Keratinocyte (primary cell): ENCODE results near the gene HIGD1C. TPM values are rescaled to one million over a fixed set of nuclear protein-coding genes. Genes with fewer than 3 reads are reported as not detected.

Experiments used
- DNase-seq: peaks from one replicate; pipeline ENCODE4 v3.0.0-alpha.2; 2011; ENCODE audit warnings: low read depth, missing footprints, low spot score
- FAIRE-seq: peaks from 2 replicates; lab custom pipeline; 2011; peaks lifted over from hg19 to GRCh38; lab: Jason Lieb, UNC
- H2AFZ ChIP-seq: 2 replicates; pipeline ENCODE4 v1.6.0; 2012; ENCODE audit warnings: low read length, control low read depth, inconsistent platforms; ENCODE audit not compliant: control insufficient read depth
- H3K27ac ChIP-seq: 2 replicates; pipeline ENCODE4 v1.5.1; 2011; ENCODE audit warnings: low read length; ENCODE audit not compliant: control insufficient read depth, insufficient read depth
- H3K27me3 ChIP-seq: 3 replicates; pipeline ENCODE4 v1.6.0; 2011; ENCODE audit warnings: low read length; ENCODE audit not compliant: control insufficient read depth, insufficient read depth; ENCODE audit errors: extremely low read depth
- H3K36me3 ChIP-seq, 2 experiments: 2 replicates in 1 of 2; 3 replicates in 1 of 2; pipeline ENCODE4 v1.5.1; 2011; ENCODE audit warnings: low read length in 2 of 2, mild to moderate bottlenecking in 1 of 2; ENCODE audit not compliant: control insufficient read depth in 2 of 2, insufficient read depth in 2 of 2; ENCODE audit errors: extremely low read depth in 1 of 2
- H3K4me1 ChIP-seq: 3 replicates; pipeline ENCODE4 v1.5.1; 2011; ENCODE audit warnings: low read length; ENCODE audit not compliant: control insufficient read depth, insufficient read depth; ENCODE audit errors: extremely low read depth
- H3K4me2 ChIP-seq: 3 replicates; pipeline ENCODE4 v1.6.0; 2011; ENCODE audit warnings: low read depth, low read length; ENCODE audit not compliant: control insufficient read depth, insufficient read depth; ENCODE audit errors: extremely low read depth
- H3K4me3 ChIP-seq, 3 experiments: fragments of 200-600 bp in 1 of 3; sonication (generic) in 1 of 3; 2 replicates in 2 of 3; 3 replicates in 1 of 3; pipeline ENCODE4 v1.5.1; 2011 to 2016; ENCODE audit warnings: low read length in 3 of 3, mild to moderate bottlenecking in 3 of 3, control low read depth in 2 of 3, inconsistent platforms in 1 of 3, low read depth in 1 of 3, mixed read lengths in 1 of 3, mixed run types in 1 of 3, moderate library complexity in 1 of 3; ENCODE audit not compliant: control insufficient read depth in 2 of 3, insufficient read depth in 2 of 3; ENCODE audit errors: extremely low read depth in 1 of 3
- H3K79me2 ChIP-seq: 2 replicates; pipeline ENCODE4 v1.6.0; 2012; ENCODE audit warnings: low read length; ENCODE audit not compliant: control insufficient read depth, insufficient read depth
- H3K9ac ChIP-seq: 3 replicates; pipeline ENCODE4 v1.6.0; 2011; ENCODE audit warnings: low read length; ENCODE audit not compliant: control insufficient read depth, insufficient read depth; ENCODE audit errors: extremely low read depth
- H3K9me1 ChIP-seq: 3 replicates; pipeline ENCODE4 v1.6.0; 2011; ENCODE audit warnings: low read length; ENCODE audit not compliant: control insufficient read depth, insufficient read depth; ENCODE audit errors: extremely low read depth
- H3K9me3 ChIP-seq: 2 replicates; pipeline ENCODE4 v1.5.1; 2012; ENCODE audit warnings: low read depth, low read length; ENCODE audit not compliant: control insufficient read depth
- H4K20me1 ChIP-seq: 3 replicates; pipeline ENCODE4 v1.6.0; 2011; ENCODE audit warnings: low read length; ENCODE audit not compliant: control insufficient read depth, insufficient read depth; ENCODE audit errors: extremely low read depth
- EZH2 ChIP-seq: IDR thresholded peaks from one replicate; pipeline ENCODE4 v1.6.1; 2012; ENCODE audit warnings: inconsistent platforms, mild to moderate bottlenecking, low read length, moderate library complexity
- dilution Hi-C: fragments of 300-500 bp; cut with MboI; formaldehyde crosslinking; loops from one replicate; pipeline ENCODE4 v1.7.0; 2020; ENCODE audit warnings: low sequenced_read_pairs; ENCODE audit not compliant: extremely low pct_ligation_motif_present
- polyA plus RNA-seq, 5 experiments: library from polyadenylated mRNA; depleted of rRNA in 3 of 5; stranded (reverse) in 3 of 5; stranded (forward) in 1 of 5; unstranded in 1 of 5; fragments of >200 nt; gene quantifications; 1 replicate in 1 of 5; 2 replicates in 3 of 5; 3 replicates in 1 of 5; pipeline versions ENCODE4 v1.2.1 to v1.2.3, GENCODE V29; 2011 to 2012; ENCODE audit warnings: missing spikeins in 2 of 5, low read depth in 1 of 5, low replicate concordance in 1 of 5
- TF ChIP-seq, protein P1 (sequence below), 3 experiments: IDR thresholded peaks in 1 of 3; conservative IDR thresholded peaks in 1 of 3; optimal IDR thresholded peaks in 1 of 3; 2 replicates in 2 of 3; 3 replicates in 1 of 3; pipeline versions ENCODE3 to v1.5.1; 2011; ENCODE audit warnings: low read length in 3 of 3, mild to moderate bottlenecking in 3 of 3, moderate library complexity in 2 of 3, control low read depth in 1 of 3, inconsistent platforms in 1 of 3; ENCODE audit not compliant: insufficient read depth in 2 of 3; ENCODE audit errors: extremely low read depth in 1 of 3

The HIGD1C gene
- polyA plus RNA-seq, 1 donor (not counting 4 experiments of a cell fraction or from before 2014, with no cell fraction given), result not detected

DNA sequence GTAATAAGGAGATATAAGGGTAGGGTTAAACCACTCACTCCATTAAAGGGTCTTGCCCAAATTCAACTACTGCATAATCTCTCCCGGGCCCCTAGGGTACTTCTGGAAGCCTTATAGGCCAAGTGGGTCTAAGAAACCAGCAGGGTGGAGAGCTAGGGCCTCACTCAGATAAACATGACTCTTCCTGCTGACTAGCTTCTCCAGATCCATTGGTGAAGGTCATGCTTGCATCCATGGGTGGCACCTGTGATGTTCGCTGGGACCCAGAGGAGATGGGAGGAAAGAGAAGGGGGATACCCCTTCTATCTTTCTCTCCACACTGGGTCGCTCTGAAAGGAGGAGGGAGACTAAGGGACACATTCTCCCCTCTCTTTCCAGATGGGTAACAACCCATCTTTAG is 36.1 kb upstream of the HIGD1C start:
- Histone ChIP-seq H3K9me1 (no peaks in the 10 kb centered on the region), H3K4me3 (no peak overlapping the region), H3K36me3 (no peaks in the 10 kb centered on the region), H3K79me2 (no peaks in the 10 kb centered on the region), H3K27me3 (no peaks in the 10 kb centered on the region), H3K9ac (no peak overlapping the region), H3K4me1 (no peaks in the 10 kb centered on the region), H4K20me1 (no peaks in the 10 kb centered on the region), H3K27ac (no peak overlapping the region), H2AFZ (no peak overlapping the region), H3K4me2 (no peak overlapping the region), H3K9me3 (peaks cover 5% of the 10 kb centered on the region)
- TF ChIP-seq EZH2, result no peak
- TF ChIP-seq, protein P1, sequence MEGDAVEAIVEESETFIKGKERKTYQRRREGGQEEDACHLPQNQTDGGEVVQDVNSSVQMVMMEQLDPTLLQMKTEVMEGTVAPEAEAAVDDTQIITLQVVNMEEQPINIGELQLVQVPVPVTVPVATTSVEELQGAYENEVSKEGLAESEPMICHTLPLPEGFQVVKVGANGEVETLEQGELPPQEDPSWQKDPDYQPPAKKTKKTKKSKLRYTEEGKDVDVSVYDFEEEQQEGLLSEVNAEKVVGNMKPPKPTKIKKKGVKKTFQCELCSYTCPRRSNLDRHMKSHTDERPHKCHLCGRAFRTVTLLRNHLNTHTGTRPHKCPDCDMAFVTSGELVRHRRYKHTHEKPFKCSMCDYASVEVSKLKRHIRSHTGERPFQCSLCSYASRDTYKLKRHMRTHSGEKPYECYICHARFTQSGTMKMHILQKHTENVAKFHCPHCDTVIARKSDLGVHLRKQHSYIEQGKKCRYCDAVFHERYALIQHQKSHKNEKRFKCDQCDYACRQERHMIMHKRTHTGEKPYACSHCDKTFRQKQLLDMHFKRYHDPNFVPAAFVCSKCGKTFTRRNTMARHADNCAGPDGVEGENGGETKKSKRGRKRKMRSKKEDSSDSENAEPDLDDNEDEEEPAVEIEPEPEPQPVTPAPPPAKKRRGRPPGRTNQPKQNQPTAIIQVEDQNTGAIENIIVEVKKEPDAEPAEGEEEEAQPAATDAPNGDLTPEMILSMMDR (optimal IDR thresholded peaks at IDR 0.05 in 1 of 3, IDR thresholded peaks at IDR 0.05 in 1 of 3, conservative IDR thresholded peaks at IDR 0.05 in 1 of 3; ENCODE audit: extremely low read depth in 1 of 3, insufficient read depth in 2 of 3, low read length in 3 of 3), result no peak
- DNase-seq (no peak), FAIRE-seq (no peak)
- dilution Hi-C loops, result no loop called here

DNA sequence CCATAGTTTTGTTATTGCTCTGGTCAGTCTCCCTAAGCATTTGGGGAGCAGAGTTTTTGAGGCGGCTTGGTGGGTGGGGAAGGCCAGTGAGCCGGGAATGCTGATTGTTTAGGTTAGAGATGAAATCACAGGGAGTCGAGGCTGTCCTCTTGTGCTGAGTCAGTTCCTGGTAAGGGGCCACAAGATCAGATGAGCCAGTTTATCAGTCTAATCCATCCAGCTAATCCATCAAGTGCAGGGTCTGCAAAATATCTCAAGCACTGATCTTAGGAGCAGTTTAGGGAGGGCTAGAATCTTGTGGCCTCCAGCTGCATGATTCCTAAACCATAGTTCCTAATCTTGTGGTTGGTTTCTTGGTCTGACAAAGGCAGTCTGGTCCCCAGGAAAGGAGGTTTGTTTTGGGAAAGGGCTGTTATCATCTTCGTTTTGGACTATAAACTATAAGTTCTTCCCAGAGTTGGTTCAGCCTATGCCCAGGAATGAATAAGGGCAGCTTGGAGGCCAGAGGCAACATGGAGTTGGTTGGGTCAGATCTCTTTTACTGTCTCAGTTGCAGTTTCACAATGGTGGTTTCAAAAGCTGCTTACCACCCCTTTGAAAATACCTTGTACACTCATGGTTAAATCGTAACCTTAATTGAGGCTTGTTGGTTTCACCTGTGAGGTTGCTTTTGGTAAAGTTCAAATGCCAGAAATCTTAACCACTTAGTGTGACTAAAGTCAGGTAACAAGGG is 33.6 kb upstream of the HIGD1C start:
- H3K79me2 ChIP-seq, result no peaks in the 10 kb centered on the region
- H2AFZ ChIP-seq, result no peak overlapping the region
- no peak overlapping the region for H3K4me3 ChIP-seq
- H4K20me1 ChIP-seq, result no peaks in the 10 kb centered on the region
- H3K27me3 ChIP-seq, result no peaks in the 10 kb centered on the region
- no peak for TF ChIP-seq EZH2
- TF ChIP-seq, protein P1 (optimal IDR thresholded peaks at IDR 0.05 in 1 of 3, IDR thresholded peaks at IDR 0.05 in 1 of 3, conservative IDR thresholded peaks at IDR 0.05 in 1 of 3; ENCODE audit: extremely low read depth in 1 of 3, insufficient read depth in 2 of 3, low read length in 3 of 3), result no peak
- H3K9me1 ChIP-seq, result no peaks in the 10 kb centered on the region
- peaks cover 5% of the 10 kb centered on the region for H3K4me1 ChIP-seq
- no peak for DNase-seq
- H3K36me3 ChIP-seq, result no peaks in the 10 kb centered on the region
- no peak for FAIRE-seq
- no peak overlapping the region for H3K4me2 ChIP-seq
- no peak overlapping the region for H3K9ac ChIP-seq
- peaks cover 3% of the 10 kb centered on the region for H3K9me3 ChIP-seq
- dilution Hi-C loops, result no loop called here
- no peak overlapping the region for H3K27ac ChIP-seq
